Measurements from ENCODE around the gene SRCAP. TPM values are rescaled to one million over a fixed set of nuclear protein-coding genes. Genes with fewer than 3 reads are reported as not detected.
A peak's percentile ranks its signal among the peaks of the same experiment; 100 is the strongest.

The SRCAP gene
- total and polyA plus RNA-seq, 8 donors, result 7.5 to 39.6 (median 27.4) TPM

DNA sequence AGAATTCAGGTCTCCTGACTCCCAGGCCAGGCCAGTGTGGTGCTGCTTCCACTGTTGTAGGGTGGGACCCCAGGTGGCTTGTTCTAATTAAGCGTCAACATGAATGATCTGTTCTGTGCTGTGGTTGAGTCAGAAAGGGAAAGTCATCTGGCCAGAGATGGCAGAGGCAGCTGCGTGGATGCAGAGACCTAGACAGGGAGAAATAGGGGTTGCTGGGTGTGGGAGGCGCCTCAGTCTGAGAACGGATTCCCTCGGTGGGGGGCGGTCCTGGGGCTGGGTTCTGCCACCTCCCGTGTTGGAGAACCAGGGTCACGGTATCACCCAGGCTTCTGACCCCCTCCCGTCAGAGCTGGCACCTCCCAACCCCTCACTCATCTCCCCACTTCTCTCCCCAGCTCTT lies 35.2 kb upstream of the SRCAP start:
- no peak for FAIRE-seq
- intact Hi-C loops (cut with DNase I), result loop anchor here in 1 of 3 donors (10.0 kb wide), 1 partner anchor 251 kb away; no protein-coding TSS in a partner anchor
- WGBS, 2 donors, result 78 to 100% methylated on average over 3 to 9 of the region's 9 CpGs
- TF ChIP-seq, protein P1, sequence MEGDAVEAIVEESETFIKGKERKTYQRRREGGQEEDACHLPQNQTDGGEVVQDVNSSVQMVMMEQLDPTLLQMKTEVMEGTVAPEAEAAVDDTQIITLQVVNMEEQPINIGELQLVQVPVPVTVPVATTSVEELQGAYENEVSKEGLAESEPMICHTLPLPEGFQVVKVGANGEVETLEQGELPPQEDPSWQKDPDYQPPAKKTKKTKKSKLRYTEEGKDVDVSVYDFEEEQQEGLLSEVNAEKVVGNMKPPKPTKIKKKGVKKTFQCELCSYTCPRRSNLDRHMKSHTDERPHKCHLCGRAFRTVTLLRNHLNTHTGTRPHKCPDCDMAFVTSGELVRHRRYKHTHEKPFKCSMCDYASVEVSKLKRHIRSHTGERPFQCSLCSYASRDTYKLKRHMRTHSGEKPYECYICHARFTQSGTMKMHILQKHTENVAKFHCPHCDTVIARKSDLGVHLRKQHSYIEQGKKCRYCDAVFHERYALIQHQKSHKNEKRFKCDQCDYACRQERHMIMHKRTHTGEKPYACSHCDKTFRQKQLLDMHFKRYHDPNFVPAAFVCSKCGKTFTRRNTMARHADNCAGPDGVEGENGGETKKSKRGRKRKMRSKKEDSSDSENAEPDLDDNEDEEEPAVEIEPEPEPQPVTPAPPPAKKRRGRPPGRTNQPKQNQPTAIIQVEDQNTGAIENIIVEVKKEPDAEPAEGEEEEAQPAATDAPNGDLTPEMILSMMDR (IDR thresholded peaks at IDR 0.05), result no peak
- H3K9me3 ChIP-seq, result no peaks in the 10 kb centered on the region
- peaks cover 10 to 14% (median 13%) of the 10 kb centered on the region in 3 donors for H3K4me1 ChIP-seq
- H3K27ac ChIP-seq, result no peak overlapping the region
- no peaks in the 10 kb centered on the region for H3K27me3 ChIP-seq
- ATAC-seq, result no peak
- peaks cover 2 to 61% (median 45%) of the 10 kb centered on the region in 3 donors for H3K36me3 ChIP-seq
- DNase-seq, result peak in 1 of 6 donors; percentile 32
- H3K4me3 ChIP-seq, result no peak overlapping the region

DNA sequence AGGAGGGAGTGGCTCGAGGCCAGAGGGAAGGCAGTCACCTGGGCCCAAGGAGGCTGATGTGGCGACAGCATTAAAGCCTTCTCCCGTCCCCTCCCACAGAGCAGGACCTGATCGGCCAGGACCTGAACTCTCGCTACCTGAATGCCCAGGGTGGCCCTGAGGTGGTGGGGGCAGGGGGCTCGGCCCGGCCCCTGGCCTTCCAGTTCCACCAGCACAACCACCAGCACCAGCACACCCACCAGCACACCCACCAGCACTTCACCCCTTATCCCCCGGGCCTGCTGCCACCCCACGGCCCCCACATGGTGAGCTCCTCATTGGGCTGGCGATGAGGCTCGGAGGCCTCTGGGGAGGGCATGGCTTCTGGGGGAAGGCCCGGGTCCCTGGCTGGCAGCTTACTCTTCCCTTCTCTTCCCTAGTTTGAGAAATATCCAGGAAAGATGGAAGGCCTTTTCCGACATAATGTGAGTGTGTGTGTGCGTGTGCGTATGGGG lies 34.3 kb upstream of the SRCAP start:
- DNase-seq, result peak in 1 of 6 donors; percentile 23

DNA sequence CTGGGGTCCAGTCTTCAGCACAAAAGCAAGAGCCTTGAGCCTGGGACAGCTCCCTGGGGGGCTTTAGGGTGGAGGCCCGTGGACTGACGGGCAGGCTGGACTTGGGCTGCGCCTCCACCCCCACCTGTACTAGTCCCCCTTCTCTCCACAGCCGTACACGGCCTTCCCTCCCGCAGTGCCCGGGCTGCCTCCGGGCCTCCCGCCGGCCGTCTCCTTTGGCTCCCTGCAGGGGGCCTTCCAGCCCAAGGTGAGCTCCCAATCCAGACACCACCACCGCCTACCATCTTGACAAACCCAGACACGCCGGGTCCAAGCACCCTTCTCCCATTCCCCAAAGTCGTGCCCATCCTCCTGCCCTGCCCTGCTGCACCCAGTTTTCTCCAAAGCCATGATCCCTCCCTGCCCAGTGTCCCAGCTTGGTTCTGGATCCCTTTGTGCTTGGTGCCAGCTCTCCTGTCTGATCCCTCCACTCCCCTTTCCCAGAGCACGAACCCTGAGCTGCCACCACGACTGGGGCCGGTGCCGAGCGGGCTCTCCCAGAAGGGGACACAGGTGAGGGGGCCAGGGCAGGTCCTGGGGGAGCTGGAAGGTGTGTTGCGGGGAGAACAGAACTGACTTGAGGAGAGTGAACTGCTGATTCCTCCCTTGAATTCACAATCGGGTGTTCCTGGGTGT lies 33.7 kb upstream of the SRCAP start:
- H3K27ac ChIP-seq, result no peak overlapping the region
- H3K4me3 ChIP-seq, result no peak overlapping the region
- ATAC-seq (no peak), DNase-seq (peak in 1 of 6 donors; percentile 26), FAIRE-seq (no peak)
- H3K9me3 ChIP-seq, result no peaks in the 10 kb centered on the region
- peaks cover 2 to 75% (median 55%) of the 10 kb centered on the region in 3 donors for H3K36me3 ChIP-seq
- no peaks in the 10 kb centered on the region for H3K27me3 ChIP-seq
- intact Hi-C loops (cut with DNase I), result loop anchor here in 1 of 3 donors (10.0 kb wide), 1 partner anchor 250 kb away; no protein-coding TSS in a partner anchor
- peaks cover 10 to 13% (median 12%) of the 10 kb centered on the region in 3 donors for H3K4me1 ChIP-seq
- 86 to 89% methylated on average over 19 to 22 of the region's 22 CpGs for WGBS, 2 donors
- TF ChIP-seq, protein P1 (IDR thresholded peaks at IDR 0.05), result no peak

More for the DNA sequence above, 34.3 kb upstream of the SRCAP start:
- Histone ChIP-seq H3K36me3 (peaks cover 2 to 68% (median 51%) of the 10 kb centered on the region in 3 donors), H3K4me1 (peaks cover 10 to 14% (median 13%) of the 10 kb centered on the region in 3 donors), H3K27me3 (no peaks in the 10 kb centered on the region), H3K27ac (no peak overlapping the region), H3K9me3 (no peaks in the 10 kb centered on the region), H3K4me3 (no peak overlapping the region)
- TF ChIP-seq, protein P1 (IDR thresholded peaks at IDR 0.05), result no peak
- intact Hi-C loops (cut with DNase I), result loop anchor here in 1 of 3 donors (10.0 kb wide), 1 partner anchor 250 kb away; no protein-coding TSS in a partner anchor
- FAIRE-seq, result no peak
- no peak for ATAC-seq
- WGBS, 2 donors, result 83 to 93% methylated on average over 10 to 15 of the region's 15 CpGs

GRCh38 chr16:30665830-30666190 lies 33.2 kb upstream of the SRCAP start:
- no peaks in the 10 kb centered on the region for H3K27me3 ChIP-seq
- H3K9me3 ChIP-seq, result no peaks in the 10 kb centered on the region
- ATAC-seq, result no peak
- H3K4me1 ChIP-seq, result peaks cover 5 to 9% (median 7%) of the 10 kb centered on the region in 3 donors
- 68 to 74% methylated on average over 4 of the region's 4 CpGs for whole genome bisulfite sequencing, 2 donors
- H3K36me3 ChIP-seq, result peaks cover 2 to 75% (median 55%) of the 10 kb centered on the region in 3 donors
- FAIRE-seq, result no peak
- DNase-seq, result no peak
- no peak overlapping the region for H3K27ac ChIP-seq
- intact Hi-C loops (cut with DNase I), result loop anchor here in 1 of 3 donors (10.0 kb wide), 1 partner anchor 249 kb away; no protein-coding TSS in a partner anchor
- no peak overlapping the region for H3K4me3 ChIP-seq
- TF ChIP-seq, protein P1 (IDR thresholded peaks at IDR 0.05), result no peak

All from pancreas (tissue), 10 donors.